HepG2 (cell line): Measurements from ENCODE around the gene ZG16. TPM values are rescaled to one million over a fixed set of nuclear protein-coding genes. Genes with fewer than 3 reads are reported as not detected.

Experiments used
- ATF2 ChIP-seq: sonication (generic); formaldehyde crosslinking; IDR thresholded peaks from 2 replicates; pipeline ENCODE4 v1.4.0; 2020; ENCODE audit warnings: missing genetic modification reagents
- ATF5 ChIP-seq: sonication (generic); formaldehyde crosslinking; IDR thresholded peaks from 2 replicates; pipeline ENCODE4 v1.4.0; 2020; ENCODE audit warnings: mild to moderate bottlenecking, low read depth, missing genetic modification reagents
- BRF2 ChIP-seq: sonication (generic); formaldehyde crosslinking; IDR thresholded peaks from 2 replicates; pipeline ENCODE4 v1.8.1; 2022; ENCODE audit warnings: mild to moderate bottlenecking, missing genetic modification reagents
- CREM ChIP-seq, 2 experiments: sonication (generic) in 1 of 2; formaldehyde crosslinking in 1 of 2; IDR thresholded peaks; 2 replicates each; pipeline versions ENCODE4 v1.4.0 to v1.6.1; 2016 to 2020; ENCODE audit warnings: antibody characterized with exemption in 1 of 2, mild to moderate bottlenecking in 1 of 2, missing genetic modification reagents in 1 of 2
- DMAP1 ChIP-seq: IDR thresholded peaks from 2 replicates; pipeline ENCODE4 v1.6.1; 2016
- DRAP1 ChIP-seq: IDR thresholded peaks from 2 replicates; pipeline ENCODE4 v1.6.1; 2016; ENCODE audit warnings: missing genetic modification reagents, missing compliant biosample characterization
- HDAC6 ChIP-seq: fragments of 200-600 bp; sonication (generic); IDR thresholded peaks from 2 replicates; pipeline ENCODE4 v1.7.0; 2017; ENCODE audit warnings: mild to moderate bottlenecking, antibody characterized with exemption, low read length, low read depth
- HNF1B ChIP-seq: sonication (generic); formaldehyde crosslinking; IDR thresholded peaks from 2 replicates; pipeline ENCODE4 v1.5.1; 2020; ENCODE audit warnings: mild to moderate bottlenecking, moderate library complexity, missing genetic modification reagents
- HOXA3 ChIP-seq: sonication (generic); formaldehyde crosslinking; IDR thresholded peaks from 2 replicates; pipeline ENCODE4 v1.5.0; 2020; ENCODE audit warnings: missing genetic modification reagents
- MTERF4 ChIP-seq: sonication (generic); formaldehyde crosslinking; IDR thresholded peaks from 2 replicates; pipeline ENCODE4 v1.8.0; 2023; ENCODE audit warnings: mild to moderate bottlenecking, missing genetic modification reagents
- TFDP2 ChIP-seq: sonication (generic); formaldehyde crosslinking; IDR thresholded peaks from 2 replicates; pipeline ENCODE4 v1.4.0; 2020; ENCODE audit warnings: missing genetic modification reagents
- ZC3H13 ChIP-seq: sonication (generic); formaldehyde crosslinking; IDR thresholded peaks from 2 replicates; pipeline ENCODE4 v1.8.1; 2023; ENCODE audit warnings: mild to moderate bottlenecking, missing genetic modification reagents, moderate library complexity
- ZHX1 ChIP-seq: sonication (generic); formaldehyde crosslinking; IDR thresholded peaks from 2 replicates; pipeline ENCODE4 v1.8.1; 2022; ENCODE audit warnings: low read depth, mild to moderate bottlenecking, missing genetic modification reagents
- ZNF317 ChIP-seq: sonication (generic); formaldehyde crosslinking; IDR thresholded peaks from 2 replicates; pipeline ENCODE4 v1.5.0; 2020; ENCODE audit warnings: mild to moderate bottlenecking, missing genetic modification reagents
- ZNF33A ChIP-seq: sonication (generic); formaldehyde crosslinking; IDR thresholded peaks from 2 replicates; pipeline ENCODE4 v1.5.1; 2020; ENCODE audit warnings: missing genetic modification reagents, mild to moderate bottlenecking, moderate library complexity, borderline replicate concordance
- ZSCAN25 ChIP-seq: sonication (generic); formaldehyde crosslinking; IDR thresholded peaks from 2 replicates; pipeline ENCODE4 v1.8.0; 2022; ENCODE audit warnings: mild to moderate bottlenecking, missing genetic modification reagents
- polyA plus RNA-seq, 8 experiments: library from polyadenylated mRNA; depleted of rRNA in 3 of 8; stranded (reverse) in 7 of 8; unstranded in 1 of 8; fragments of >200 nt; fragmentation: Illumina TruSeq in 4 of 8; extraction: Trizol in 4 of 8; gene quantifications; 2 replicates each; pipeline versions ENCODE4 v1.2.1 to v1.2.3, GENCODE V29; 2011 to 2016; ENCODE audit warnings: low read depth in 4 of 8, missing spikeins in 1 of 8, mixed read lengths in 1 of 8; ENCODE audit not compliant: insufficient read depth in 1 of 8
- total RNA-seq, 5 experiments: library from RNA; depleted of rRNA; stranded (reverse); fragments of >200 nt; fragmentation: Illumina TruSeq; extraction: Trizol; gene quantifications; 2 replicates each; pipeline ENCODE4 v1.2.3, GENCODE V29; 2016; ENCODE audit warnings: low read depth in 1 of 5

ZG16 gene
- total and polyA plus RNA-seq, 2 of the 13 experiments (the other 11 are each of a cell fraction or from before 2014, with no cell fraction given) = 0.04 to 0.07 TPM

- TF ChIP-seq MTERF4 (CRISPR knock-in tag) (peak; percentile 82; the same call in 1 of the 2 replicates), ATF2 (CRISPR knock-in tag) (peak; percentile 87; the same call in 1 of the 2 replicates), HOXA3 (CRISPR knock-in tag) (peak; percentile 99), ZHX1 (peak; percentile 96), TFDP2 (CRISPR knock-in tag) (peak; percentile 98), ZC3H13 (CRISPR knock-in tag) (peak; percentile 89), BRF2 (CRISPR knock-in tag) (no peak; the same call in 1 of the 2 replicates), DMAP1 (CRISPR knock-in tag) (peak; percentile 94), ZNF317 (CRISPR knock-in tag) (no peak; the same call in none of the 2 replicates), ZNF33A (CRISPR knock-in tag) (no peak), HDAC6 (no peak), CREM (IDR thresholded peaks at IDR 0.05) (peak; percentile 91), CREM (CRISPR knock-in tag; IDR thresholded peaks at IDR 0.05) (no peak), HNF1B (CRISPR knock-in tag) (peak; percentile 91), DRAP1 (CRISPR knock-in tag) (peak; percentile 85; the same call in 1 of the 2 replicates), ZSCAN25 (CRISPR knock-in tag) (peak; percentile 86), ATF5 (no peak)
Observed at GRCh38 chr16:29815793-29816693, 38.0 kb downstream of the ZG16 start, which contains the start of gene PAGR1 (continued).
